ENCODE data around the gene EEIG2. TPM values are rescaled to one million over a fixed set of nuclear protein-coding genes. Genes with fewer than 3 reads are reported as not detected.
"Not testable (repeated sequence)": the region's sequence is repeated elsewhere in the genome, so short reads cannot be mapped to it uniquely, and the experiment has no call there.

Gene EEIG2
- total RNA-seq, 1 donor from 2014 or later: 5.9 TPM

GRCh38 chr1:108547493-108547892, 12.4 kb upstream of the EEIG2 start:
- DNase-seq (ENCODE audit: low read depth): not testable (repeated sequence)

DNA sequence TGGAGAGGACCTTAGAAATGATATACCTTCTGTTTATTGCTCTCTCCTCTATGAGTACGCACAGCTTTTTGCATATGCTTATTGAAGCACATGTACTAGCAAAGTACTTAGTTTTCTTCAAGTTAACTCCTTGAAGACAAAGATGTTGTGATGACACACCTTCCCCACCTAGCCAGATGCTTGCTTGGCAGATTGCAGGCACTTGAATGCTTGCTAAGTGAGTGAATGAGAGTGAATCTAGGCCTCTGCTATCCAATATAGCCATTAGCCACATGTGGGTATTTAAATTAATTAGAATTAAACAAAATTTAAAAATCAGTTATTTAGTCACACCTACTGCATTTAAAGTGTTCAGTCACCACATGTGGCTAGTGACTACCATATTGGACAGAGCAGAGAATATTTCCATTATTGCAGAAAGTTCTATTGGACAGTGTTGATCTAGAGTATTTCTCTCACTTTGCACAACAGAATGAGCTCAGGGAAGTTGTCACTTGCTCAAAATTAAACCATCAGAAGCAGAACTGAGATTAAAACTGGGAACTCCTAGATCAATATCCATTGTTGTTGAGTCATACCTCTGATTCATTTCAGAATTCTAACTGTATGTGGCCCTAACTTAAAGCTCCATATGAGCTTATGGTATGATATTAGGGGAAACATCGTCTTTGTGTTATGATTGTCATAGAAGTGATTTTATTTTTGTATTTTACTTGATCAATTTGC, 8.6 kb upstream of the EEIG2 start:
- no peak for DNase-seq (ENCODE audit: low read depth)

DNA sequence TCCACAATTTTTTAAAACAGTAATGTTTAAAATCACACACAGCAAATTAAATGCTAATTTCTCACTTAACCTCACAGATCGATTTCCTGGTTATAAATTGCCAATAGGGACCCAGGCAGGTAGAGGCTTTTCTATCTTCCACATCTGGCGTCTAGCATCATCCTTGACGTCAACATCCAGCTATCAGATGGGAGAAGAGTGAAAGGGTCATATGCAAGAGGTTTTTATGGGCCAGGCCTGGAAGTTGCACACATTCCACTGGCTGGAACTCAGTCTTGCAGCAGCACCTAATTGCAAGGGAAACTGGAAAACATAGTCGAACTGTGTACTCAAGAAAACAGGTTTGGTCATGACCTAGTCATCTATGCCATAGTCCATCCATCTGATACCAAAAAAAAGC, 6.0 kb upstream of the EEIG2 start:
- DNase-seq (ENCODE audit: low read depth): no peak

GRCh38 chr1:108554682-108555427, 5.0 kb upstream of the EEIG2 start:
- no peak for DNase-seq (ENCODE audit: low read depth)

- DNase-seq (ENCODE audit: low read depth): no peak
Observed at GRCh38 chr1:108556066-108556465, 3.8 kb upstream of the EEIG2 start.

DNA sequence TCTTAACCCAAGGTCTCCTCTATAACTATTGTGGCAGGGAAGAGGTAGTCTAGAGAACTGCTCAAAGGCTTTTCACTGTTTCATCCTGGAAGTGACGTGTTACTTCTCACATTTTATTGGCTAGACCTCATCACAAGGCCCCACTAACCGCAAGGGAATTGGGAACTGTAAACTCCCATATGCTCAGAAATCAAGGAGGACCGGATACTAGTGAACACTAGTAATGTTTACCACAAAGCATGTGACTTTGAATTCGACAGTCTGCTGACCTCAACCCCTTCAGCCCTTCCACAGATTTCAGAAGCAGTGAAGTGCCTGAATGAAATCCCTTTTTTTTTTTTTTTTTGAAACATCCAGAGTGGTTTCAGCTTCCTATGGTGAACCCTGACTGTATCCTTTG, 3.4 kb upstream of the EEIG2 start:
- no peak for DNase-seq (ENCODE audit: low read depth)

DNA sequence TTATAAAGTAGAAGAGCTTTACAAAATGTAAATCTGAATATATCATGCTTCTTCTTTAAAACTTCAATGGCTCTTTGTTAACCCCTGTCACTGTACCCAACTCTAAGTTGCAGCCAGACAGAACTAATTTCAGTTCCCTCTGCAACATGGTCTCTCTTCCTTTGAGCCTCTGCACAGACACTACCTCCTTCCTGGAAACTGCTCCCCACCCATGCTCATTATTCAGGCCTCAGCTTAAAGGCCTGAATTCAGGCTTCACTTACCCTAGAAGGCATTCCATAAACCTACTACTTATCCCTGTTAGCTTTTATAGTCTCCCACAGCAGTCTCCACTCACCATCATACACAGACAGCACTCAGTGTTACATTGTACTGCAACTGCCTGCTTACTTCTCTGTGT, 2.6 kb upstream of the EEIG2 start:
- no peak for DNase-seq (ENCODE audit: low read depth)

DNA sequence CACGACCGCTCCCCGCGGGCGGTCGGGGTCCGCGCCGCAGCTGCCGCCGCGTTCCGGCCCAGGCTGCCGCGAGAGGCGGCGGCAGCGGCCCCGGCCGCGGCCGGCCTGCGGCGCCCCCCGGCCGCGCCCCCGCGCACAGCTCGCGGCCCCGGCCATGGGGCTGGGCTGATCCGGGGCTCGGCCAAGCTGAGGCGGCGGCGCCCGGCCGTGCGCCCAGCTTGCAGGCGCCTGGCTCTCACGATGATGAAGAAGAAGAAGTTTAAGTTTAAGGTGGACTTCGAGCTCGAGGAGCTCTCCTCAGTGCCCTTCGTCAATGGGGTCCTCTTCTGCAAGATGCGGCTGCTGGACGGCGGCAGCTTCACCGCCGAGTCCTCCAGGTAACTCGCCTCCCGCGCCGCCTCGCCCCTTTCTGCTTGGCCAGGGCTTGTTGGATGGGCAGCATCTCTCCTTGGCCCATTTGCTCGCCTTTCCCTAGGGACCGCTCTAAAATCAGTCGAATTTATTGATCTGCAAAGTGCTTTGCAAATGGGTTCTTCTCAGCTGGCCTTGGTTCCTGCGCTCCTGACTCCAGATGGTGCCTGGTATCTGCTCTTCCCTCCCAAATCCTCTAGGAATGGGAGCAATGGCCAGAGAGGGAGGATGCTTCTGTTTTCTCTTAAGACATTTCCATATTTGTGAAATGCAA, 431 bp downstream of the EEIG2 start:
- DNase-seq (ENCODE audit: low read depth): no peak

GRCh38 chr1:108560874-108561459, 1.1 kb downstream of the EEIG2 start:
- DNase-seq (ENCODE audit: low read depth): peak; percentile 35

DNA sequence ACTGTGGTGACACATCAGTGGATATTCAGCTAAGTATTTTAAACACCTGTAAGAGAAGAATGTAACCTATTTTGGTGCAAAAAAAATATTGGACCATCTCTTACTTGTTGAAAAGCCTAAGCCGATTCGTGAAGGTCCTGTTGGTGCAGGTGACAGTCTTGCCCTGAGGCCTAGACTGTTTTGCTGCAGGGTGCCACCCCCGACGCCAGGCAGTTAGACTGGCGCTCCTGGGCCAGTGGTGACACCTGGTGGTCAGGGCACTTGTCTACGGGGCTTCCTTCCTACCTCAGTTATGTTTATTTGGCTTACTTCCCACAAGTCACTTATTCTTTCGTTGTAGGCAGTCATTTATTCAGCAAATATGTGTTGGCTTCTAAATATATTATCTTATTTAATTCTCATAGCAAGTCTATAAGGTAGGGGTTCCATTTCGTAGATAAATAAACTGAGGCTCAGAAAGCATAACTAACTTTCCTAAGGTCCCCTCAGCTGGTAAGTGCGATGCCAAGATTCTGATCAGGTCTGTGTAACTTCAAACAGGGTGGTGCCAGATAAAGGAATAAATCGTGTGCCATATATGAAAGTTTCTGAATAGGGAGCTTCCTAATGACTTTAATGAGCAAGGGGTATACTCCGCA, 1.9 kb downstream of the EEIG2 start:
- DNase-seq (ENCODE audit: low read depth): peak; percentile 20

GRCh38 chr1:108563808-108564207, 3.9 kb downstream of the EEIG2 start:
- no peak for DNase-seq (ENCODE audit: low read depth)

- DNase-seq (ENCODE audit: low read depth): no peak
Observed at GRCh38 chr1:108565081-108565480, 5.2 kb downstream of the EEIG2 start.

DNA sequence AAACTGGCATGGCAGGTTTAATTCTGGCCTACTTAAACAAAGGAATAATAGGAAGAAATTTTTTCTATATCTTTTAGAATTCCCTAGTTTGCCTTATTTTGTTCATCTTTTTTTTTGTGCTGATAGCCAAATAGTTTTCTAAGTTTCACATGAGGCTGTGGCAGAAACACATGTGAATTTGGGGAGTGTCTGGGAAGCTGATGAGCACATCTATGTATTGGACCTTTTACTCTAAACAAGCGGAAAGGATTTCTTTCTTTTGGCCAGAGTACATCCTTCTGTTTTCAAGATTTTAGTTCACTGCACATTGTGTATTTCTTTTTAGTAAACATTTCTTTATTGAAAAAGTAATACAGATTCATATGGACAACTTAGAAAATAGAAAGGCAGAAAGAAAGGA, 5.6 kb downstream of the EEIG2 start:
- DNase-seq (ENCODE audit: low read depth): no peak

- DNase-seq (ENCODE audit: low read depth): no peak
Observed at GRCh38 chr1:108568589-108568988, 8.7 kb downstream of the EEIG2 start.

- DNase-seq (ENCODE audit: low read depth): no peak
Observed at GRCh38 chr1:108569097-108569728, 9.3 kb downstream of the EEIG2 start.

DNA sequence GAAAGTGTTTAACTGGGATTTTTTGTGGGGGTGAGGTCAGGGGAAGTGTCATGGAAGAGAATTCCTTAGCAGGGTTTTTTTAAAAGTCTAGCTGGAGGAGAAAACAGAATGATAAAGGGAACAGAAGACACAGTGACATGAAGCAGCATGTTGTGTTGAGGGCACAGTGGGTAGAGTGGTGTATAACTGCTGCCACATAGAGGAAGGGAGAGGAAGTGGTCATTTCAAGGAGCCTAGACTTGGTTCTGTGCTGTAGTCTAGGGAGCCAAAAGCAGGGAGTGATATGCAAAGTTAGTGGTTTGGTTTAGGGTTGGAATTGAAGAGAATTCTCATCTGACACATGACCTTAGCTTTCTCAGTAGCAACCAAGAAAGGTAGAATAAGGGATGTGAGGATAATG, 10.2 kb downstream of the EEIG2 start:
- DNase-seq (ENCODE audit: low read depth): peak; percentile 24

DNA sequence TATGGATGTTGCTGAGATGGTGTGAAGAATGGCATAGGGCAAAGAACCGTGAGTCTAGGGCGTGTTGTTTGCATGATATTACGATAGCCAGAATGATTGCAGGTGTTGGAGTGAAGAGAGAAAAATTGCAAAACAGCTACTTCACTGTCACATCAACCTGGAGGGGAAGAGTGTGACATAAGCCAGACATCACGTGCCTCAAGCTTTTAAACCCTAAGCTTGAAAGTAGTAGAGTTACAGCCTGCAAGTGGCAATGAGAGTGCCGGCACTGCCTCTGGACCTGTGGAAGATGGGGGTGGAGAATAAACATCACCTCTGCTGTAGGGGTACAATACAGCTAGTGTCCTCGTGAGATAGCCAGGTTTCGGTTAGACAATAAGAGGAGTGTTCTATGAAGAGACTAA, 11.1 kb downstream of the EEIG2 start:
- DNase-seq (ENCODE audit: low read depth): no peak

DNA sequence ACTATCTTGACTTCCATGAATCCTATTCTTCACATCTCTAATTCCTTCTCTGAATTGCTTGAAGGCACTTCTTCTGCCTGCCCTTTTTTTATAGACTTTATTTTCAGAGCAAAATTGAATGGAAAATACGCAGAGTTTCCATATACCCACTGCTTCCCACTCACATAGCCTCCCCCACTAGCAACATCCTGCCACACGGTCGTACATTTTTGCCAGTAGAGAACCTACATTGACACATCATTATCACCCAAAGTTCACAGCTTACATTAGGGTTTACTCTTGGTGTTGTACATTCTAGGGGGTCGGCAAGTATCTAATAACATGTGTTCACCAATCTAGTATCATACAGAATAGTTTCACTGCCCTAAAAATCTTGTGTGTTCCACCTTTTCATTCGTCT, 12.3 kb downstream of the EEIG2 start:
- DNase-seq (ENCODE audit: low read depth): no peak

DNA sequence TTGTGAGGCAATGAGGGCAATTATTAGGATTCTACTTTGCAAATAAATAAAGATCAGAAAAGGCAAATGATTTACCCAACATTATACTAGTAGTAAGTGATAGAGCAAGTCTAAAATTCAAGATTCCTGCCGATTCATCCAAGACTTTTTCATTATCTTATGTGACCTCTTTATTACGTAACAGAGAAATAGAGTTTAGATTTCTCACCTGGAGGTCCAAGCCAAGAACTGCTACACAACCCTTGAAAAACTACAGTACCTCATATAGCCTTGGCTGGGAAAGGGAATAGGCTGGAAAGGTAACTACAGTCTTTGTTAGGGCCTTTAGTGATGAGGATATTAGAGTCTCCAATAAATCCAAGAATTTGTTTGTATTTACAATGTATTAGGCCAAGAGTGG, 13.3 kb downstream of the EEIG2 start:
- DNase-seq (ENCODE audit: low read depth): no peak

DNA sequence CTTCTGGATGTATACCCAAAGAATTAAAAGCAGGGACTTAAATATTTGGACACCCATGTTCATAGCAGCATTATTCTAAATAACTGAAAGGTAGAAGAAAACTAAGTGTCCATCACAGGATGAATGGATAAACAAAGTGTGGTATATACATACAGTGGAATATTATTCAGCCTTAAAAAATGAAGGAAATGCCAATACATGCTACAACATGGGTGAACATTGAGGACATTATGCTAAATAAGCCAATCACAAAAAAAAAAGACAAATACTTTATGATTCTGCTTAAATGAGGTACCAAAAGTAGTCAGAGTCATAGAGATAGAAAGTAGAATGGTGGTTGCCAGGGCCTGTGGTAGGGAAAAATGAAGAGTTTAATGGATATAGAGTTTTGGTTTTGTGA, 14.1 kb downstream of the EEIG2 start:
- no peak for DNase-seq (ENCODE audit: low read depth)

- DNase-seq (ENCODE audit: low read depth): no peak
Observed at GRCh38 chr1:108575375-108575774, 15.5 kb downstream of the EEIG2 start.

All from myocyte (in vitro differentiated cells).